Central memory CD8-positive, alpha-beta T cell (primary cell): ENCODE data around the gene CYP26B1.

Source experiments
- ATAC-seq: fragments of 150-1000 bp; cut with Tn5 transposase; replicated peaks from 2 replicates; pipeline ENCODE4 v1.10.0; 2022; ENCODE audit warnings: mild to moderate bottlenecking, moderate FRiP score, moderate number of reproducible peaks; ENCODE audit not compliant: poor library complexity, severe bottlenecking; ENCODE audit errors: extremely low read depth
- DNase-seq, 2 donors: peaks; one replicate each; pipeline ENCODE4 v3.0.0; 2021; ENCODE audit warnings: low spot score in 2 of 2
- H3K27ac Mint-ChIP-seq: one replicate; pipeline ENCODE4 v1.8.0; 2022; ENCODE audit warnings: low read depth, mild to moderate bottlenecking, moderate library complexity, mixed read lengths
- H3K27me3 Mint-ChIP-seq: one replicate; pipeline ENCODE4 v1.8.0; 2022; ENCODE audit warnings: mixed read lengths
- H3K36me3 Mint-ChIP-seq: one replicate; pipeline ENCODE4 v1.8.0; 2022; ENCODE audit warnings: mild to moderate bottlenecking, moderate library complexity, mixed read lengths; ENCODE audit not compliant: insufficient read depth
- H3K4me1 Mint-ChIP-seq: one replicate; pipeline ENCODE4 v1.8.0; 2022; ENCODE audit warnings: mixed read lengths
- H3K4me3 Mint-ChIP-seq: one replicate; pipeline ENCODE4 v1.8.0; 2022; ENCODE audit warnings: mild to moderate bottlenecking, moderate library complexity, mixed read lengths
- H3K9me3 Mint-ChIP-seq: one replicate; pipeline ENCODE4 v1.8.0; 2022; ENCODE audit warnings: mixed read lengths

Gene CYP26B1

DNA sequence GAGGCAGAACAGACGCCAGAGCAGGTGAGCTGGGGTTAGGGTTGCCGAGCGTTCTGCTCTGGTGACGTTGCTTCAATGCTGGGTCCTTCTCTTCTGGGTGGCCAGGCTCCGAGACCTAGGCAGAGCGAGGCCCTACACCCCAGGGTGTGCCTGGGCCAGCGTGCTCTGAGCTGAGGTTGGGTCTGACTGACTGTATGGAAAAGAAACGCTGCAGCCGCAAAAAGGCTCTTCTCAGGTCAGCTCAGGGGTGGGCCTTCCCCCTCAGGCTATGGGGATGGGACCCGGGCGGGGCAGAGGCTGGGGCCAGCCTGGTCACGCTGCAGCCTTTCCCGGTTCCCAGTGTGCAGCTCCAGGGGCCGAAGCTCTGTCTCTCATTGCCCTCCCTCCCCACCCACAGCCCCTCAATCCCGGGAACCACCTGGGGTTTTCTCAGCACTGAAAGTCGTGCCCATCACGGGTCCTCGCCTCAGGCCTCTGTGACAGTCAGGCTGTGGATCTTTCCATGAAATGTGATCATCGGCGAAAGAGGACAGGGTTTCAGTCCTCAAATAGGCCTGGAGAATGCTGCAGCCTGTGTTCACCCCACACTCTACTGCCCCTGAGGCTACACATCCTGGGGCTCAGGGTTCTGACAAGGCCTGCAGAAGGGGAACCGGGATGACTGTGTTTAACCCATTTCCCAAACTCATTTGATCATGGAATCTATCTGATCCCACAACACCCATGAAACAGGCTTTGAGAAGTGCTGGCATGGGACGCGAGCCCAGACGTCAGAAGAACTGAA, 19.4 kb downstream of the CYP26B1 start:
- H3K27ac Mint-ChIP-seq: no peak overlapping the region
- peaks cover 1% of the 10 kb centered on the region for H3K36me3 Mint-ChIP-seq
- ATAC-seq: no peak
- peaks cover 49% of the 10 kb centered on the region for H3K27me3 Mint-ChIP-seq
- no peaks in the 10 kb centered on the region for H3K4me1 Mint-ChIP-seq
- DNase-seq: no peak
- no peaks in the 10 kb centered on the region for H3K9me3 Mint-ChIP-seq
- no peak overlapping the region for H3K4me3 Mint-ChIP-seq

- no peak overlapping the region for H3K4me3 Mint-ChIP-seq
- peaks cover 54% of the 10 kb centered on the region for H3K27me3 Mint-ChIP-seq
- DNase-seq (no peak), ATAC-seq (no peak)
- no peaks in the 10 kb centered on the region for H3K4me1 Mint-ChIP-seq
- no peaks in the 10 kb centered on the region for H3K9me3 Mint-ChIP-seq
- peaks cover 1% of the 10 kb centered on the region for H3K36me3 Mint-ChIP-seq
- H3K27ac Mint-ChIP-seq: no peak overlapping the region
Observed at GRCh38 chr2:72127401-72128058, 20.1 kb downstream of the CYP26B1 start.

GRCh38 chr2:72126186-72127100, 21.2 kb downstream of the CYP26B1 start:
- Mint-ChIP-seq H3K27me3 (peaks cover 65% of the 10 kb centered on the region), H3K27ac (no peak overlapping the region), H3K9me3 (peaks cover 4% of the 10 kb centered on the region), H3K36me3 (peaks cover 1% of the 10 kb centered on the region), H3K4me3 (no peak overlapping the region), H3K4me1 (no peaks in the 10 kb centered on the region)
- DNase-seq: no peak
- ATAC-seq: no peak

DNA sequence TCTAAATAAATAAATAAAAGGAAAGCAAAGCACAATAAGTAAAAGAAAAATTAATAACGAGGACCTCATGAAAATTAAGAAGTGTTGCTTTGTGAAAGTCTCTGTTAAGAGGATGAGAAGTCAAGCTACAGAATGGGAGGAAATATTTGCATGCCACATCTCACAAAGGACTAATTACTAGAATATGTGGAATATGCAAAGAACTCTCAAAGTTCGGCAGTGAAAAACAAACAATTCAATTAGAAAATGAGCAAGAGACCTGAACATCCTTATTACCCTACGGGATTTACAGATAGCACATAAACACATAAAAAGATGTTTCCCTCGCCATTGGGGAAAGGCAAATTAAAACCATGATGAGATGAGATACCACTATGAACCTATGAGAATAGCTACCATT, 23.3 kb downstream of the CYP26B1 start:
- H3K27me3 Mint-ChIP-seq: peaks cover 60% of the 10 kb centered on the region
- peaks cover 1% of the 10 kb centered on the region for H3K36me3 Mint-ChIP-seq
- H3K9me3 Mint-ChIP-seq: peaks cover 6% of the 10 kb centered on the region
- no peak overlapping the region for H3K4me3 Mint-ChIP-seq
- ATAC-seq (no peak), DNase-seq (no peak)
- H3K4me1 Mint-ChIP-seq: no peaks in the 10 kb centered on the region
- H3K27ac Mint-ChIP-seq: no peak overlapping the region

DNA sequence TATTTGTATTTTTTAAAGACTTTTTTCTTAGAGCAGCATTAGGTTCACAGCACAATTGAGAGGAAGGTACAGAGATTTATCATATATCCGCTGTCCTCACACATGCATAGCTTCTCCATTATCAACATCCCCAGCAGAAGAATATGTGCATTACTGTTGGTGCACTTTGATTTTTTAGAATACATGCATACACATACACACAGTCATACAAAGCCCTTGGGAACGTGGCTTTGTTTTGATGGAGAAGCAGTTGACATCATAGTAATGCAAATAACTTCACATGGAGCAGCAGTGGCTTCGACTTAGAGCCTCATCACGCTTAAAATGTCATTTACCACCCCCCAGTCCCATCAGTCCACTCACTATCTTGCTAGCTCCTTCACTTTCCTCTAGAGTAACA, 26.5 kb downstream of the CYP26B1 start:
- H3K36me3 Mint-ChIP-seq: peaks cover 1% of the 10 kb centered on the region
- H3K27me3 Mint-ChIP-seq: peaks cover 75% of the 10 kb centered on the region
- H3K4me1 Mint-ChIP-seq: no peaks in the 10 kb centered on the region
- ATAC-seq (no peak), DNase-seq (no peak)
- H3K4me3 Mint-ChIP-seq: no peak overlapping the region
- H3K27ac Mint-ChIP-seq: no peak overlapping the region
- peaks cover 6% of the 10 kb centered on the region for H3K9me3 Mint-ChIP-seq

DNA sequence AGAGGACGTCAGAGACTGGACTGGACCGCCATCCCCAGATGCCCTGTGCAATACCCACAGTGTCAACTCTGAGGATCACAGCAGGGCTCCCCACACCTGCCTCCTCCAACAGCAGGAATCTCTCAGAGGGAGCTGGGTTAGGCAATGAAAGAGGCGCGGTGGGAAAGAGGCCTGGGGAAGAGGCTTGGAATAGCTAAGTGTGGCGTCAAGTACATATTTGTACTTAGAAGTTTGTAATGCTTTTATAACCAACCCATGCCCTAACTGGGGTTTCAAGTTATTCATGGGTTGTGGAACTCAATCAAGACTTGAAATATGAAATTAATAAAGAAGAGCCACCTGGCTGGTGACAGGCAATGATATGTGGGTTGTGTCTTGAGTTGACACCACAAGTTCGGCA, 28.7 kb downstream of the CYP26B1 start:
- H3K27me3 Mint-ChIP-seq: peaks cover 62% of the 10 kb centered on the region
- no peak for ATAC-seq
- H3K9me3 Mint-ChIP-seq: peaks cover 6% of the 10 kb centered on the region
- DNase-seq: no peak
- H3K4me3 Mint-ChIP-seq: no peak overlapping the region
- no peak overlapping the region for H3K27ac Mint-ChIP-seq
- peaks cover 2% of the 10 kb centered on the region for H3K36me3 Mint-ChIP-seq
- no peaks in the 10 kb centered on the region for H3K4me1 Mint-ChIP-seq

DNA sequence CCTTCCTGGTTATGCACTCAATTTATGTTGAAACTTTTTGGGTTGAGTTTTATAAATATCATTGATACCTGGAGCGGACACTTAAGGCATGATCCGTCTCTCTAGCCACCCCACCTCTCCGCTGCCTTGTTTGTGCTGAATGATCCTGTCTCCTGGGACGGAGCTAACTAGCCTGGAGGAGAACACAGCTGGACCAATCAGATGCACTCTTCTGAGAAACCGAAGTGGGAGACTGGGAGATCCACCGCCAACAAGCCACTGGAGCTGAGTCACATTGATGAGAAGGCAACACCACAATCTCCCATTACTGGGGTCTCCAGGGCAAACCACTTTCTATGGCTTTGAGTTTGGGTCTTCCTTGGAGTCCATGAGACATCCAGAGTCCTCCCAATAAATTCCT, 29.3 kb downstream of the CYP26B1 start:
- Mint-ChIP-seq H3K4me3 (no peak overlapping the region), H3K4me1 (no peaks in the 10 kb centered on the region), H3K27me3 (peaks cover 59% of the 10 kb centered on the region), H3K36me3 (peaks cover 2% of the 10 kb centered on the region), H3K27ac (no peak overlapping the region), H3K9me3 (peaks cover 6% of the 10 kb centered on the region)
- DNase-seq: no peak
- ATAC-seq: no peak

- Mint-ChIP-seq H3K27me3 (peaks cover 58% of the 10 kb centered on the region), H3K4me3 (no peak overlapping the region), H3K36me3 (peaks cover 2% of the 10 kb centered on the region), H3K27ac (no peak overlapping the region), H3K9me3 (peaks cover 6% of the 10 kb centered on the region), H3K4me1 (no peaks in the 10 kb centered on the region)
- ATAC-seq (no peak), DNase-seq (no peak)
Observed at GRCh38 chr2:72117718-72118117, 29.9 kb downstream of the CYP26B1 start.

DNA sequence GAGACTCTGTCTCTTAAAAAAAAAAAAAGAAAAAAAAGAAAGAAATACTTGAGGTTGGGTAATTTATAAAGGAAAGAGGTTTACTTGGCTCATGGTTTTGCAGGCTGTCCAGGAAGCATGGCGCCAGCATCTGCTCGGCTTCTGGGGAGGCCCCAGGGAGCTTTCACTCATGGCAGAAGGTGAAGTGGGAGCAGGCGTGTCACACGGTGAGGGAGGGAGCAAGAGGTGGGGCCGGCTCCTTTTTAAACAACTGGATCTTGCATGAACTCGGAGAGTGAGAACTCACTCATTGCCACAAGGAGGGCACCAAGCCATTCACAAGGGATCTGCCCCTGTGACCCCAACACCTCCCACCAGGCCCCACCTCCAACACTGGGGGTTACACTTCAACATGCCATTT, 30.6 kb downstream of the CYP26B1 start:
- Mint-ChIP-seq H3K4me3 (no peak overlapping the region), H3K27ac (no peak overlapping the region), H3K4me1 (no peaks in the 10 kb centered on the region), H3K36me3 (peaks cover 2% of the 10 kb centered on the region), H3K27me3 (peaks cover 58% of the 10 kb centered on the region), H3K9me3 (peaks cover 6% of the 10 kb centered on the region)
- DNase-seq (no peak), ATAC-seq (no peak)

DNA sequence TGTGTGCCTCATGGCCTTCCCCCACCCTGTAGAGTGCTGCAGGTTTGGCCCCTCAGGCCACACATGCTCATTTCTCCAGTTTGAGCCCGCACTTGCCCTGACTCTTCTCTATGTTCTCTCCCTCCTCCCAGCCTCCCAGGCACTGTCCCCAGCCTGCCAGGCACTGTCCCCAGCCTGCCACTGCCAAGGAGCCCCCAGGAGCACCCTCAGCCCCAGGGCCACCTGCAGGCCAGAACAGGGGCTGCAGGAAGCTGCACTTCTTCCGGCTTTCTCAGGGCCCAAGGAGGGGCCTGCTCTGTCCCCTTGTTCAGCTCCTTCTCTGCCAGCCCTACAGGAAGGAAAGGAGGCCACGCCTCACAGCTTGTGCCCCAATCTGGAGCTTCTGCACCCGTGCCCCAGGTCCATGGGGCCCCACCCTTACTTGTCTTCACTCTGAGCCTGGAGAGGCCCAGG, 31.6 kb downstream of the CYP26B1 start:
- Mint-ChIP-seq H3K27me3 (peaks cover 51% of the 10 kb centered on the region), H3K36me3 (peaks cover 2% of the 10 kb centered on the region), H3K9me3 (no peaks in the 10 kb centered on the region), H3K4me1 (no peaks in the 10 kb centered on the region), H3K4me3 (no peak overlapping the region), H3K27ac (no peak overlapping the region)
- DNase-seq (no peak), ATAC-seq (no peak)

DNA sequence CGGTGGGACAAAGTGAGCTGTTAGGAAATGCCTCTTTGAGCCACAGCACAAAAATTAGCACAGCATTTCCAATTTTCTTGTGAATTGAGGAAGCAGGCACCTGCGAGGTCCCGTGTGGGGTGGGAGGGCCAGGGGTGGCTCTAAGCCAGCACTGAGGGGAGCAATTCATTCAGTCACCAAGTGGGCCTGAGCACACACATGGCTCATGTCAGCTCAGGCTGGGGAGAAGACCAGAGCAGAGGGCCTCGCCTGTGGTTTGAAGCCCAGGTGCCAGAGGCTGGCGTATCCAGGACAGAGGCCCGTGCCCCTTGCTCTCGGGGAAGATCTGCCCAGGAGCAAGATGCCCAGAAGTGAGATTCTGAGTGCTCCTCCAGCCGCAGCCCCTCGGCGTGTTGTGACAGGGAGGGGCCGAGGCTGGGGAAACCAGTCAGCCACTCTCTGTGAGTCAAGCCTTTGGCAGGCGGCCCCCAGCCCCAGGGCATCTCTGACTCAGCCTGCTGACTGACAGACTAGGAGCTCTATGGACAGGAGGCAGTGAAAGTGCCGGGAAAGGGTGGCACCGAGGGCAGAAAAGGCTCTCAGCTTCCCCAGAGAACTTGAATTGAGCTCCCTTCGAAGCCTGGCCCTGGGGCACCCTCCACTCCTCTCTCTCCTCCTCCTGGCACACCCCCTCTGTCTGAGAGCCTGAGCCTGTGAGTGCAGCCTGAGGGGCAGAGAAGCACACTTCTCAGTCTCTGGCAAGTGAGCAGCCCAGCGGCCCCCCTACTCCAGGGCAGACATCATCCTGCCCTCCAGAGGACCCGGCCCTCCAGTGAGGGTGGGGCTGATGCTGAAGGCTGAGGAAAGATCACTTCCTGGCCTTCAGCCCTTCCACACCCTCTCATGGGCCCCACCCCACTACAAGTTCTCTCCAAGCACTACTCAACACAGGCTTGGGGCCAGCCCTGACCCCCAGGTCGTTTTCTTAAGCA, 32.3 kb downstream of the CYP26B1 start:
- H3K27ac Mint-ChIP-seq: no peak overlapping the region
- H3K36me3 Mint-ChIP-seq: peaks cover 2% of the 10 kb centered on the region
- DNase-seq: no peak

DNA sequence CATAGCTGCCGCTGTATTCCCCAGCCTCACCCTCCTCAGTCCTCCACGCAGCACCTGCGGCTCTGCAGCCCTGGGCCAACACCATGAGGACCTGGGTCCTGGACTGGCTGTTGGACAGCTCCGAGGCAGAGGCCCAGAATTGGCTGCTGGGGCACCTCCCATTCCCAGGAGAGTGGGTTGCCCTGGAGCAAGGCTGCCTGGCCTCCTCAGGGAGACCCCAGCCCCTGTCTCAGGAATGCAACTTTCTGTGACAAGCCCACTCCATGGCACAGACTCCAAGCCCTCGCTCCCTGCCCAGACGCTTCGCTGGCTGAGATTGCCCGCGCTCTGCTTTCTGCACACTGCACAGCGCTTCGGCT, 33.0 kb downstream of the CYP26B1 start:
- Mint-ChIP-seq H3K27me3 (peaks cover 56% of the 10 kb centered on the region), H3K4me3 (no peak overlapping the region), H3K27ac (no peak overlapping the region), H3K36me3 (peaks cover 2% of the 10 kb centered on the region), H3K9me3 (no peaks in the 10 kb centered on the region), H3K4me1 (no peaks in the 10 kb centered on the region)
- ATAC-seq (no peak), DNase-seq (no peak)

More for the DNA sequence above, 32.3 kb downstream of the CYP26B1 start:
- H3K9me3 Mint-ChIP-seq: no peaks in the 10 kb centered on the region
- H3K4me3 Mint-ChIP-seq: no peak overlapping the region
- no peaks in the 10 kb centered on the region for H3K4me1 Mint-ChIP-seq
- no peak for ATAC-seq
- H3K27me3 Mint-ChIP-seq: peaks cover 49% of the 10 kb centered on the region
